GM12864 (cell line): Measurements from ENCODE around the gene PDE4B.

ENCODE experiments used
- DNase-seq: peaks from one replicate; pipeline ENCODE4 v3.0.0-alpha.2; 2011; ENCODE audit warnings: low read depth
- H3K4me3 ChIP-seq: 2 replicates; pipeline ENCODE4 v1.5.1; 2011; ENCODE audit warnings: mild to moderate bottlenecking, low read depth, low read length, control low read depth
- TF ChIP-seq, protein P1 (sequence below): IDR thresholded peaks from 2 replicates; pipeline ENCODE4 v1.5.1; 2011; ENCODE audit warnings: low read depth, mild to moderate bottlenecking, moderate library complexity, low read length, control low read depth, inconsistent platforms; ENCODE audit errors: missing control alignments

The PDE4B gene

GRCh38 chr1:65991694-65992093 lies 199.0 kb downstream of the PDE4B start:
- TF ChIP-seq, protein P1, sequence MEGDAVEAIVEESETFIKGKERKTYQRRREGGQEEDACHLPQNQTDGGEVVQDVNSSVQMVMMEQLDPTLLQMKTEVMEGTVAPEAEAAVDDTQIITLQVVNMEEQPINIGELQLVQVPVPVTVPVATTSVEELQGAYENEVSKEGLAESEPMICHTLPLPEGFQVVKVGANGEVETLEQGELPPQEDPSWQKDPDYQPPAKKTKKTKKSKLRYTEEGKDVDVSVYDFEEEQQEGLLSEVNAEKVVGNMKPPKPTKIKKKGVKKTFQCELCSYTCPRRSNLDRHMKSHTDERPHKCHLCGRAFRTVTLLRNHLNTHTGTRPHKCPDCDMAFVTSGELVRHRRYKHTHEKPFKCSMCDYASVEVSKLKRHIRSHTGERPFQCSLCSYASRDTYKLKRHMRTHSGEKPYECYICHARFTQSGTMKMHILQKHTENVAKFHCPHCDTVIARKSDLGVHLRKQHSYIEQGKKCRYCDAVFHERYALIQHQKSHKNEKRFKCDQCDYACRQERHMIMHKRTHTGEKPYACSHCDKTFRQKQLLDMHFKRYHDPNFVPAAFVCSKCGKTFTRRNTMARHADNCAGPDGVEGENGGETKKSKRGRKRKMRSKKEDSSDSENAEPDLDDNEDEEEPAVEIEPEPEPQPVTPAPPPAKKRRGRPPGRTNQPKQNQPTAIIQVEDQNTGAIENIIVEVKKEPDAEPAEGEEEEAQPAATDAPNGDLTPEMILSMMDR: no peak
- no peak overlapping the region for H3K4me3 ChIP-seq
- DNase-seq: no peak

DNA sequence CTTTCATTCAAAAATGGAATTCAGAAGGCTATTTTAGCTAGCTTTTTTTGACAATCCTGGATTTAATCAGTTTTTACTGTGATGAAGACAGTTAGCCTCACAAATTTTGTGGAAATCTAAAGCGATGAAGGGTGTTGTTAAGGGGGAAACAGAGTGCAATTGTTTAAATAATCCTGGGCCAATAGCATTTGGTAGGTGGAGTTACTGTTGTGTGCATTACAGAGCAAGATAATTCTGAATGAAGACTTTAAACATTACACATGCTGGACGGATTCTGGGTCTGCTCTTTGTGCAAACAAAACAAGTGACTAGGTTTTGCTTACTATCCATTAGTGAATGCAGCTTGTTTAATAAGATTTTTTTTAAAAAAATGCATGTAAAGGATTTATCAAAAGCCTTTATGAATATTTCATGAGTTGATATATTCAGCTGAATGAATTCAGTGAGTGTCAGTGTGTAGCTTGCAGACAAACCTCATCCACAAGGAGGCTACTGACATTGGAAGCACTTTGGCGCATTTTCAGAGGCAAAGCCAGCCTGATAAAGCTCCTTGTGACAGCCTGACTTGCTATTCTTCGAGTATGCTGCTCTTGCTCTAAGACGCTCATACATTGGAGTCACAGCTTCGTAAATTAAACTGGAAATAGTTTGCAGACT lies 199.6 kb downstream of the PDE4B start:
- TF ChIP-seq, protein P1: no peak

DNA sequence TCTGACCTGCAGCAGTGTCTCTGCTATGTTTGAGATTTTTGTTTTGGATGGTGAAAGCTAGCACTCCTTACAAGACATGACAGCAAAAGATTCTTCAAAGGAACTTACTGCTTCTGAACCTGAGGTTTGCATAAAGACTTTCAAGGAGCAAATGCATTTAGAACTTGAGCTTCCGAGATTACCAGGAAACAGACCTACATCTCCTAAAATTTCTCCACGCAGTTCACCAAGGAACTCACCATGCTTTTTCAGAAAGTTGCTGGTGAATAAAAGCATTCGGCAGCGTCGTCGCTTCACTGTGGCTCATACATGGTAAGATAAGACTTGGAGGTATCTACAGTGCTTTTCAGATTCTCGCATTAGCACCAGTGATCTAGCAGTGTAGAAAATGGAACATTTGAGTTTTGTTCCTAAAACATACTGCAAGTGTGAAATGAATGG lies 200.2 kb downstream of the PDE4B start:
- no peak for DNase-seq
- TF ChIP-seq, protein P1: no peak
- H3K4me3 ChIP-seq: no peak overlapping the region

More for the DNA sequence above, 199.6 kb downstream of the PDE4B start:
- DNase-seq: no peak
- no peak overlapping the region for H3K4me3 ChIP-seq

GRCh38 chr1:65994223-65994622 lies 201.5 kb downstream of the PDE4B start:
- TF ChIP-seq, protein P1: no peak
- DNase-seq: no peak
- no peak overlapping the region for H3K4me3 ChIP-seq

DNA sequence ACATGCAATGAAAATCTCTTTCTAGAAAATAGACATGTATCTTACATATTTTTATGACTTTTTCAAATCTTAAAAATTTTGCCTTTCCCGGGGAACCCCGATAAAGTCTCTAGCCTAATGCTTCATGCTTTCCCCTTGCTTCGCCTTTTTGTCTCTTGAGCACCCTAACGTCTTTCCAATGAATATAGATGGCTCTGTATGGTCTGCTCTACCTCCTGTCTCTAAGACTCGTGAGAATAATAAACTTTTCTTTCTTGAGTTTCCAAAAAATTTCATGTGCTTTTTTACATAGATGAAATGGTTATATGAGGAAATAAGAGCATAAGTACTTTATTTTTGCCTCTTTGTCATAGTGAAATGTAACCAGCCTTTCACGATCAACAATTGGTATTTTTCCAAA lies 202.6 kb downstream of the PDE4B start:
- TF ChIP-seq, protein P1: no peak
- DNase-seq: no peak
- H3K4me3 ChIP-seq: no peak overlapping the region

GRCh38 chr1:65995928-65996327 lies 203.2 kb downstream of the PDE4B start:
- H3K4me3 ChIP-seq: no peak overlapping the region
- TF ChIP-seq, protein P1: no peak
- no peak for DNase-seq

- DNase-seq: no peak
- TF ChIP-seq, protein P1: no peak
- H3K4me3 ChIP-seq: no peak overlapping the region
Observed at GRCh38 chr1:65997693-65998092, 205.0 kb downstream of the PDE4B start.
